Calu3 (cell line): ENCODE results near the gene KRI1. TPM values are rescaled to one million over a fixed set of nuclear protein-coding genes. Genes with fewer than 3 reads are reported as not detected.

ENCODE experiments used
- BruUV-seq: library from RNA; stranded (reverse); fragments of 400-500 nt; replicated peaks from 2 replicates; lab custom pipeline; 2021; lab: Mats Ljungman, UMichigan
- CTCF ChIA-PET: fragments of 300-600 bp; sonication (Branson Sonifier 250); formaldehyde crosslinking; loops from one replicate; lab custom pipeline; 2022; ENCODE audit warnings: antibody characterized with exemption; lab: Charles Lee
- DNase-seq: peaks from one replicate; pipeline ENCODE4 v3.0.0; 2022
- H3K27ac Mint-ChIP-seq: one replicate; pipeline ENCODE4 v1.8.0; 2022; ENCODE audit warnings: mixed read lengths; ENCODE audit not compliant: unreplicated experiment
- H3K27me3 Mint-ChIP-seq: one replicate; pipeline ENCODE4 v1.8.0; 2022; ENCODE audit warnings: mixed read lengths; ENCODE audit not compliant: unreplicated experiment
- H3K36me3 Mint-ChIP-seq: one replicate; pipeline ENCODE4 v1.8.0; 2022; ENCODE audit warnings: mild to moderate bottlenecking, moderate library complexity, mixed read lengths; ENCODE audit not compliant: insufficient read depth, unreplicated experiment
- H3K4me1 Mint-ChIP-seq: one replicate; pipeline ENCODE4 v1.8.0; 2022; ENCODE audit warnings: mild to moderate bottlenecking, low read depth, mixed read lengths; ENCODE audit not compliant: unreplicated experiment
- H3K4me3 Mint-ChIP-seq: one replicate; pipeline ENCODE4 v1.8.0; 2022; ENCODE audit warnings: mild to moderate bottlenecking, low read depth, moderate library complexity, mixed read lengths; ENCODE audit not compliant: unreplicated experiment
- H3K9me3 Mint-ChIP-seq: one replicate; pipeline ENCODE4 v1.8.0; 2022; ENCODE audit warnings: low read depth, mixed read lengths; ENCODE audit not compliant: unreplicated experiment
- intact Hi-C: fragments of 100-400 bp; cut with micrococcal nuclease; formaldehyde crosslinking; loops from one replicate; pipeline ENCODE4 v1.10.0; 2022; ENCODE audit not compliant: unreplicated experiment
- total RNA-seq: library from RNA; stranded (reverse); gene quantifications from 2 replicates; pipeline ENCODE4 v1.2.3, GENCODE V29; 2022
- TF ChIP-seq, protein P1 (sequence below): fragments of 200-600 bp; IDR thresholded peaks from one replicate; pipeline ENCODE4 v1.8.0; 2022; ENCODE audit warnings: antibody characterized with exemption; ENCODE audit not compliant: unreplicated experiment

The KRI1 gene
- total RNA-seq, 1 experiment from 2014 or later, result 29.6 TPM

DNA sequence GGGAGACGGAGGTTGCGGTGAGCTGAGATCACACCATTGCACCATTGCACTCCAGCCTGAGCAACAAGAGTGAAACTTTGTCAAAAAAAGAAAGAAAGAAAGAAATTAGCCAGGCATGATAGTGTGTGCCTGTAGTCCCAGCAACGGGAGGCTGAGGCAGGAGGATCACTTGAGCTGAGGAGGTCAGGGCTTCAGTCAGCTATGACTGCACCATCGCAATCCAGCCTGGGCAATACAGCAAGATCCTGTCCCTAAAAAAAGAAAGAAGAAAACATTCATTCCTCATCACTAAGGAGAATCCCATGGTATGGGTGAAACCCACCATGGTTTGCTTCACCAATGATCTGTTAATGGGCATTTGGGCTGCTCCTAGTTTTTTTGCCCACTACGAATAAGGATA, 34.3 kb upstream of the KRI1 start:
- Mint-ChIP-seq H3K4me3 (no peak overlapping the region), H3K36me3 (no peaks in the 10 kb centered on the region), H3K9me3 (no peaks in the 10 kb centered on the region), H3K27ac (no peak overlapping the region), H3K4me1 (peaks cover 16% of the 10 kb centered on the region), H3K27me3 (no peaks in the 10 kb centered on the region)
- TF ChIP-seq, protein P1, sequence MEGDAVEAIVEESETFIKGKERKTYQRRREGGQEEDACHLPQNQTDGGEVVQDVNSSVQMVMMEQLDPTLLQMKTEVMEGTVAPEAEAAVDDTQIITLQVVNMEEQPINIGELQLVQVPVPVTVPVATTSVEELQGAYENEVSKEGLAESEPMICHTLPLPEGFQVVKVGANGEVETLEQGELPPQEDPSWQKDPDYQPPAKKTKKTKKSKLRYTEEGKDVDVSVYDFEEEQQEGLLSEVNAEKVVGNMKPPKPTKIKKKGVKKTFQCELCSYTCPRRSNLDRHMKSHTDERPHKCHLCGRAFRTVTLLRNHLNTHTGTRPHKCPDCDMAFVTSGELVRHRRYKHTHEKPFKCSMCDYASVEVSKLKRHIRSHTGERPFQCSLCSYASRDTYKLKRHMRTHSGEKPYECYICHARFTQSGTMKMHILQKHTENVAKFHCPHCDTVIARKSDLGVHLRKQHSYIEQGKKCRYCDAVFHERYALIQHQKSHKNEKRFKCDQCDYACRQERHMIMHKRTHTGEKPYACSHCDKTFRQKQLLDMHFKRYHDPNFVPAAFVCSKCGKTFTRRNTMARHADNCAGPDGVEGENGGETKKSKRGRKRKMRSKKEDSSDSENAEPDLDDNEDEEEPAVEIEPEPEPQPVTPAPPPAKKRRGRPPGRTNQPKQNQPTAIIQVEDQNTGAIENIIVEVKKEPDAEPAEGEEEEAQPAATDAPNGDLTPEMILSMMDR, result no peak
- CTCF ChIA-PET, result interaction anchor here (0.6 kb wide), 1 partner anchor 8 kb away, joined by 3 read pairs; no protein-coding TSS in a partner anchor
- BruUV-seq, result no TSS peak
- intact Hi-C loops, result no loop called here
- no peak for DNase-seq

DNA sequence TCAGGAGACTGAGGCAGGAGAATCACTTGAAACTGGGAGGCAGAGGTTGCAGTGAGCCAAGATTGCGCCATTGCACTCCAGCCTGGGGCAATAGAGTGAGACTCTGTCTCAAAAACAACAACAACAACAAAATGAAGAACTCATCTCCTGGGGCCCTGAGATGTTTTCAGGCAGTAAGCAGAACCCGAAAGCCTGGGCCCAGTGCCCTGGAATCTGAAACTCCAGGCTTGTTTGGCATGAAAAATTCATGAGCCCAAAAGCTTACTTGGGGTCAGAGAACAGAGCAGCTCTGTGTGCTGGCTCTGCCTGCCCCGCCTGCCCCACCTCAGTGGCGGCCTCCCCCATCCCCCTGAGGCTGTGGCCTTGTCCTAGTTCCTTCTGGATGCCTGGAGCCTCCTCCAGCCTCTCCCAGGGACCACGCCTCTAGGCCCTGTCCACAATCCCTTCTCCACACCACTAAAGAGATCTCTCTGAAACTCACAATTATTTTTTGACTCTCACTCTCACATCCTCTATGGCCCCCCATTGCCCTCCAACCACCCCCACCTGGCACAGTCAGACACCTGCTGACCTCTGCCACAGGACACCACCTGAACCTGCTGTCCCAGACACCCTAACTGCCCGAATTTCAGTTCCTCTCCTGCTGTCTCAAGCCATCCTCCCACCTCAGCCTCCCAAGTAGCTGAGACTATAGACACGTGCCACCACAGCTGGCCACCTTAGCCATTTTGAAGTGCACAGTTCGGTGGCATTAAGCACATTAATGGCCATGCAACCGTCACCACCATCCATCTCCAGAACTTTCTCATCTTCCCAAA, 28.2 kb upstream of the KRI1 start:
- Mint-ChIP-seq H3K27ac (no peak overlapping the region), H3K4me3 (no peak overlapping the region), H3K36me3 (no peaks in the 10 kb centered on the region), H3K27me3 (no peaks in the 10 kb centered on the region), H3K4me1 (no peaks in the 10 kb centered on the region), H3K9me3 (no peaks in the 10 kb centered on the region)
- no peak for DNase-seq
- CTCF ChIA-PET, result no interaction called here
- BruUV-seq, result no TSS peak
- intact Hi-C loops, result no loop called here
- TF ChIP-seq, protein P1, result no peak

DNA sequence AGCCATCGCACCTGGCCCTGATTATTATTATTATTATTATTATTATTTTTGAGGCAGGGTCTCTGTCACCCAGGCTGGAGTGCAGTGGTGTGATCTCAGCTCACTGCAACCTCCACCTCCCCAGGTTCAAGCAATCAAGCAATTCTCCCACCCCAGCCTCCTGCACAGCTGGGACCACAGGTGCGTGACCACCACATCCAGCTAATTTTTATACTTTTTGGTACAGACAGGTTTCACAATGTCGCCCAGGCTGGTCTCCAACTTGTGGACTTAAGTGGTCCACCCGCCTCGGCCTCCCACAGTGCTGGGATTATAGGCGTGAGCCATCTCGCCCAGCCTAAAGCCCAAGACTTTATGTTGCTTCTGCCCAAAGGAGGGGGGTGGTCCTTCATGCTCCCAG, 27.3 kb upstream of the KRI1 start:
- BruUV-seq, result no TSS peak
- DNase-seq, result no peak
- Mint-ChIP-seq H3K4me1 (peaks cover 1% of the 10 kb centered on the region), H3K36me3 (no peaks in the 10 kb centered on the region), H3K27me3 (no peaks in the 10 kb centered on the region), H3K4me3 (no peak overlapping the region), H3K27ac (no peak overlapping the region), H3K9me3 (no peaks in the 10 kb centered on the region)
- CTCF ChIA-PET, result no interaction called here
- TF ChIP-seq, protein P1, result no peak
- intact Hi-C loops, result no loop called here

DNA sequence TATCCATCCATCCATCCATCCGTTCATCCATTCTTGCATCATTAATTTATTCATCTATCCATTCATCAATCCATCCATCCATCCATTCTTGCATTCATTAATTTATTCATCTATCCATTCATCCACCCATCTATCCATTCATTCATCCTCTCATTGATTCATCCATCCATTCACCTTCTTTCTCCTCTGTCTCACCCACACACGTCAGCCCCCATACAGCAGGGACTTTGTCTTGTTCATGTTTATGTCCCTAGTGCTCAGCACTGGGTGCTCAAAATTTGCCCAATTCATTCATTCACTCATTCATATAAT, 22.0 kb upstream of the KRI1 start:
- Mint-ChIP-seq H3K4me1 (peaks cover 12% of the 10 kb centered on the region), H3K36me3 (peaks cover 15% of the 10 kb centered on the region), H3K27ac (peak overlapping the region; percentile 73), H3K4me3 (peak overlapping the region; percentile 73), H3K27me3 (no peaks in the 10 kb centered on the region), H3K9me3 (peaks cover 5% of the 10 kb centered on the region)
- intact Hi-C loops, result no loop called here
- TF ChIP-seq, protein P1, result no peak
- BruUV-seq, result no TSS peak
- no peak for DNase-seq
- CTCF ChIA-PET, result no interaction called here
